HK-2 (cell line): Measurements from ENCODE around the gene LIN7C.
A peak's percentile ranks its signal among the peaks of the same experiment; 100 is the strongest.
"Not testable (repeated sequence)": the region's sequence is repeated elsewhere in the genome, so short reads cannot be mapped to it uniquely, and the experiment has no call there.

Source experiments
- DNase-seq: peaks from one replicate; pipeline ENCODE4 v3.0.0-alpha.2; 2018; ENCODE audit not compliant: unreplicated experiment

LIN7C gene

GRCh38 chr11:27506200-27507182, at the start of gene LIN7C:
Gene LIN7C (minus strand): TSS chr11:27506769. CDS start chr11:27506752, 17 bp downstream.
- DNase-seq = peak; percentile 92

GRCh38 chr11:27555264-27555663, 48.7 kb upstream of the LIN7C start:
- DNase-seq = no peak

GRCh38 chr11:27553186-27553585, 46.6 kb upstream of the LIN7C start:
- DNase-seq = peak; percentile 11

- DNase-seq = no peak
Measured at GRCh38 chr11:27552341-27552740, 45.8 kb upstream of the LIN7C start.

- no peak for DNase-seq
Measured at GRCh38 chr11:27551127-27551526, 44.6 kb upstream of the LIN7C start.

GRCh38 chr11:27545946-27546345, 39.4 kb upstream of the LIN7C start:
- no peak for DNase-seq

GRCh38 chr11:27545035-27545434, 38.5 kb upstream of the LIN7C start:
- DNase-seq = no peak

- no peak for DNase-seq
Measured at GRCh38 chr11:27541790-27542189, 35.2 kb upstream of the LIN7C start.

GRCh38 chr11:27540051-27540450, 33.5 kb upstream of the LIN7C start:
- no peak for DNase-seq

- DNase-seq = no peak
Measured at GRCh38 chr11:27535103-27535502, 28.5 kb upstream of the LIN7C start.

- DNase-seq = no peak
Measured at GRCh38 chr11:27532652-27533325, 26.2 kb upstream of the LIN7C start.

- no peak for DNase-seq
Measured at GRCh38 chr11:27528712-27529111, 22.1 kb upstream of the LIN7C start.

- no peak for DNase-seq
Measured at GRCh38 chr11:27526535-27526934, 20.0 kb upstream of the LIN7C start.

- DNase-seq = no peak
Measured at GRCh38 chr11:27525824-27526516, 19.4 kb upstream of the LIN7C start.

- DNase-seq = peak; percentile 28
Measured at GRCh38 chr11:27524155-27524554, 17.6 kb upstream of the LIN7C start.

- DNase-seq = no peak
Measured at GRCh38 chr11:27520226-27520625, 13.7 kb upstream of the LIN7C start.

GRCh38 chr11:27518518-27518917, 11.9 kb upstream of the LIN7C start:
- no peak for DNase-seq

- DNase-seq = not testable (repeated sequence)
Measured at GRCh38 chr11:27517490-27517889, 10.9 kb upstream of the LIN7C start.

GRCh38 chr11:27514558-27514957, 8.0 kb upstream of the LIN7C start:
- DNase-seq = no peak

- DNase-seq = no peak
Measured at GRCh38 chr11:27514076-27514475, 7.5 kb upstream of the LIN7C start.

GRCh38 chr11:27513389-27513788, 6.8 kb upstream of the LIN7C start:
- no peak for DNase-seq

- DNase-seq = no peak
Measured at GRCh38 chr11:27512238-27512637, 5.7 kb upstream of the LIN7C start.
